DMS114 treated with DMSO at 0.1 percent for 48 hours (cell line): Measurements from ENCODE around the gene MATCAP1.

Experiments used
- DNase-seq: peaks from one replicate; lab custom pipeline; 2025; ENCODE audit not compliant: unreplicated experiment; lab: John Stamatoyannopoulos, UW

The MATCAP1 gene

GRCh38 chr16:67183627-67184452, at the start of gene MATCAP1:
Gene MATCAP1, minus strand, starts transcription at chr16:67183963. Its CDS starts 3,353 bp downstream, at chr16:67180610.
- DNase-seq, result peak; percentile 99

- no peak for DNase-seq
Observed at GRCh38 chr16:67230809-67231660, 47.3 kb upstream of the MATCAP1 start.

- no peak for DNase-seq
Observed at GRCh38 chr16:67229906-67230808, 46.4 kb upstream of the MATCAP1 start.

GRCh38 chr16:67228905-67229304, 45.1 kb upstream of the MATCAP1 start:
- no peak for DNase-seq

- DNase-seq, result no peak
Observed at GRCh38 chr16:67228034-67228785, 44.4 kb upstream of the MATCAP1 start.

- no peak for DNase-seq
Observed at GRCh38 chr16:67227567-67227921, 43.8 kb upstream of the MATCAP1 start.

DNA sequence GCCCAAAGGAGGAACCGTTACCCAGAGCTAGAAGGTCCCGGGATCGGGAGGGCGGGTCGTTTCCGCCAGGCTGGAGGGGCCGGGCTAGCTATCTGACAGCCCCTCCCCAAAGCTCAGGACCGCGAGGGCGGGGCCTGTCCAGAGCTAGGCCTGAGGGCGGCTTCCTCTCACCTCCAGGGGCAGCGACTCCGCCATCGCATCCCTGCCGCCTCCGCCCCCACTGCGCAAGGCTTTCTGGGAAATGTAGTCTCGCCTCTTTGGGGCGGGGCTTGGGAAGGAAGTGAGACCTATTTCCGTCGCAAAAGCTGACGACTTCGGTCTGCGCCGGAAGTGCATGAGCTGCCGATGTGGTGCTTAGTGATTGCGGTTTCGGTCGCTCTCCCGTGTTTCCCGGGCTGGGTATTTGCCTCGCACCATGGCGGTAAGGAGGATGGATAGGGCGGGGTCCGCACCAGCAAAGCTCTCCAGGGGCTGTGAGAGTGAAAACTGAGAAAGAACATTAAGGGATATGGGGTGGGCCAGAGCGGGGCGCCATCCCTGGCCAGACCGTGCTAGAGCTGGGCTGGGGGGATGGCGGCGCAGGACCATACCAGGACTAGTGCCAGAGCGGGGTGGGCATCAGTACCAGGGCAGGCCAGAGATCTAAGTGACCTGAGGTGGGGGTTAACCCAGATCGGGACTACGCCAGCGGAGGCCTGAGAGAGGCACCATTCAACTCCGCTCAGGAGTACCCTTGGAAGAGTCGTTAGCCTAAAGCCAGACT, 43.2 kb upstream of the MATCAP1 start, which contains the start of gene TMEM208:
TSS of gene TMEM208 (plus strand) at position 327 of the 763 bp plus-strand sequence. CDS start at position 416, 89 bp downstream.
- peak; percentile 94 for DNase-seq

DNA sequence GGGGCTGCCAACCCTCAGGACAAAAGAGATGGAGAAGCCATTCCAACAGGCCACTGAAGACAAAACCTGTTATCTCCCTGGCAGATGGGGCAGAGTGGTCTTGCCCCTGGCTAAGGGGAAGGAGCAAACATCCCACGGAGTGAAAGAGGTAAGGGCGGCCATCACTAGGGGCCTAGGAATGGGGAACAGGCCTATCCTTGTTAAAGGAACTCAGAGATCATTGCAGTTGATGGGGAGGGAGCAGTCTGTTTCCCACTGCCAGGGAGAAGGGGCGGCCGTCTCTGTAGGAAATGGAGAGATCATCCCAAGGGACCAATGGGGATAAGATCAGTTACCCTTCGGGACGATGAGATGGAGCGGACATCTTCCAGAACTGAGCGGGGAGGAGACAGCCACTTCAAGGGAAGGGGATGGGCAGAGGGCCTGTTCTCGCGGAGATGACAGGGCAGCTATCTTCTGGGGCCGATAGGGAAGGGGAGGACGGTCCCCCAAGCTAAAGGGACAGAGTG, 42.6 kb upstream of the MATCAP1 start:
- DNase-seq, result no peak

DNA sequence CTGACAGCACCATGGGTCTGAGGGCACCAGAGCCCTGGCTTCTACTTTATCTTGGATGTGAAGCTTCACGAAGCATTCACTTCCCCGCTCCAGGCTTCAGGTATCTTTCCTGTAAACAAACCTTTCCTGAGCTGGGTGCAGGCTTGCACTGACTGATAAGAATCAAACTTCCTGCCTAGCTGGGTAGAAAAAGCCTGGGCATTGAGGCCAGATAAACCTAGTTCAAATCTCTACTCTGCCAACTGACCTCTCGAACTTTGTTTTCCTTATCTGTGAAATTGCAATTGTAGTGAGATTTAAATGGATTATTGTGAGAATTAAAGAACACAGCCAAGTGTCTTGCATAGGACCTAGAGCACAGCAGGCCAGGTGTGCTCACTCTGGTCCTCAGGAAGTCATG, 40.2 kb upstream of the MATCAP1 start:
- no peak for DNase-seq

DNA sequence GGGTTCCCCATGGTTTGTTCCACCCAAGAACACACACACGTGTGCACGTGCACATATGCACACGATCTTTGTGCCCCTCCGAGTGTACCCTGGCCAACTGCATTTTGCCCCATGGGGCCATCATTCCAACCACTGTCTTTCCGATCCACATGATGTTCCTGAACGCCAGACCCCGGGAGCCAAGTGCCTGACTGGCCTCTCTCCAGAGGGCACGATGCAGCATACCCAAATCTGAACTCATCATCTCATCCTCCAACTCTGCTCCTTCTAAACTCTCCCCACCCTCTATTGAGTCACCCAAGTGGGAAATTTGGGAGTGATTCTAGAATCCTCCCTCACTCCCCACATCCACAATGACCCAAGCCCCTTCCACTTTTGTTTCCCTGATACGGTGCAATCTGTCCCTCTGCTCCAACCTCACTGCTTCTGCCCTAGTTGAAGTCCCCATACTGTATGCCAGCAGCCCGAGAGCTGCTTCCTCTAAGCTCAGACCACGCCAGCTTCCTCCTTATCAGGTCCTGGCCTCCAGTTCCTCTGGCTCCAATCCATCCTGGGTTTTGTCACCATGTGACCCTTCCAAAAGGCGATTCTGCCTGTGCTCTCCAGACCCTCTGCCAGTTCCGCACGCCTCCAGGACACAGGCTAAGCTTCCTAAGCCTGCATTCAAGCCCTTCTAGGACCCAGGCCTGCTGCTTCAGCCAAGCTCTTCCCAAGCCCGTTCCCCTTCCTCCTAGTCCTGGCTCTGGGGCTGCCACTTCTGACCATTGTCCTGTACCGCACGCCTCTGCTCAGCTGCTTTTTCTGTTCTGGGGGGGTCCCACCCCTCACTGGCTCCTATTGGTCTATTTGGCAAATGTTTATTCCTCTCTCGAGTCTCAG, 33.1 kb upstream of the MATCAP1 start:
- DNase-seq, result no peak

- DNase-seq, result no peak
Observed at GRCh38 chr16:67215706-67216105, 31.9 kb upstream of the MATCAP1 start.

GRCh38 chr16:67213197-67214019, 29.6 kb upstream of the MATCAP1 start:
- no peak for DNase-seq

GRCh38 chr16:67212766-67213165, 29.0 kb upstream of the MATCAP1 start:
- no peak for DNase-seq

- DNase-seq, result no peak
Observed at GRCh38 chr16:67211674-67212073, 27.9 kb upstream of the MATCAP1 start.

DNA sequence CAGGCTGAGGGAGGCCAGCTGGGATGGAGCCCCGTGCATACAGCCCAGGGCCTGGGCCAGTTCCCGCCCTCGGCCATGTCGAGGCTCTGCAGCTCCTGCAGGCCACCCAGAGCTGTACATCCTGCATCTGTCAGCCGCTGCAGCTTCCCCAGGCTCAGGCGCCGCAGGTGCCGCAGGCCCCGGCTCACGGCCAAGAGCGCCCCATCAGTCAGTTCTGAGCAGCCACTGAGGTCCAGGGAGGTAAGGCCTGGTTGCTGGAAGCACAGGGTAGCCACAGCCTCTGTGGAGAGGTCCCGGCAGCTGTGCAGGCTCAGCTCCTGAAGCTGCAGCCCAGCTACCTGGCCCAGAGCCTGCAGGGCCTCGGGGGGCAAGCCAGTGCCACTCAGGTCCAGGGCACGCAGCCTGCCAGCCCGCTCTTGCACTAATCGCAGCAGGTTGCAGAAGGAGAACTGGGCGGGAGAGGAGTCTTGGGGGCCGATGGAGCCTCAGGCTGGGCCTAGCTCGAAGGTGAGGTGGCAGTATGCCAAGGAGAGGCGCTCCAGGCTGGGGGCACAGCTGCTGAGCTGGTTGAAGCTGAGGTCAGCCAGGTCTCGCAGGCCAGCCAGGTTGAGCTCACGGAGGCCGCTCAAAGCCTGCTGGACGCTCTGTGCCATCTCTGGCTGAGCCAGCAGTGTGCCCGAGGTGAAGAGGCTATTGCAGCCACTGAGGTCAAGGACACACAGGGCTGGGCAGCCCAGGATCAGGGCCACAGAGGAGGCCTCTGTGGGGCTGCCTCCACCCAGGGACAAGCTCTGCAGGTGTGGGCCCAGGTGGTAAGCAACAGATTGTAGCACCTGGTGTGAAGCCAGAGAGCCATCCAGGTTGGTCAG, 26.5 kb upstream of the MATCAP1 start:
- no peak for DNase-seq

DNA sequence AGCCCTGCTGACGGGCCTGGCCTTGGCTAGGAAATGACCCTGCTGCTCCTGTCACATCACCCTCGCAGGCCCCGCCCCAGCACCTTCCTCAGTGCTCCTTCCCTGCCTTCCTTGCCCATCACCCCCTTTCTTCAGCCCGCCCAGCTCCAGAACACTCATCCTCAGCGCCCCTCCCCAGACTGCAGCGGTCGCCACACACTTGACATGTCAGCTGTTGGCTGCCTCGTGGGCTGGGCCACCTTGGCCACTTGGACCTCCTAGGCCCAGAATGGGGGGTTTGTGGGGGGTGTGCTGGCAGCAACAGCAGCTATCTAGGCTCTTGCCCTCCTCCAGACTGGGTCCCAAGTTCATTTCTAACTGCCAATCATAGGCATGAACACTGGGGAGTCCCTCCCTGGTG, 25.8 kb upstream of the MATCAP1 start:
- DNase-seq, result no peak
